Cardiac fibroblast (primary cell): ENCODE measurements around the gene RIMS4.
A peak's percentile ranks its signal among the peaks of the same experiment; 100 is the strongest.

Experiments
- DNase-seq, 2 donors: peaks; one replicate each; pipeline versions ENCODE4 v3.0.0 to v3.0.0-alpha.2; 2010; ENCODE audit warnings: low read depth in 2 of 2
- H3K4me3 ChIP-seq, 2 donors: replicated peaks in 1 of 2; 1 replicate in 1 of 2; 2 replicates in 1 of 2; pipeline ENCODE4 v1.5.1; 2011; ENCODE audit warnings: low read depth in 2 of 2, low read length in 2 of 2, mild to moderate bottlenecking in 2 of 2, moderate library complexity in 1 of 2
- CTCF ChIP-seq: IDR thresholded peaks from one replicate; pipeline ENCODE4 v1.5.1; 2011; ENCODE audit warnings: low read depth, mild to moderate bottlenecking, low read length, inconsistent platforms

Gene RIMS4

GRCh38 chr20:44738813-44739477 is 71.4 kb downstream of the RIMS4 start:
- peak; percentile 80 to 86 for DNase-seq
- no peak overlapping the region for H3K4me3 ChIP-seq
- no peak for TF ChIP-seq CTCF

- TF ChIP-seq CTCF = no peak
- H3K4me3 ChIP-seq = no peak overlapping the region
- no peak for DNase-seq
These were observed 73.2 kb downstream of the RIMS4 start for GRCh38 chr20:44737116-44737515.

- peak; percentile 90 to 94 for DNase-seq
- H3K4me3 ChIP-seq = no peak overlapping the region
- peak; percentile 5 for TF ChIP-seq CTCF
These were observed 74.0 kb downstream of the RIMS4 start for GRCh38 chr20:44736170-44737021.

GRCh38 chr20:44735816-44736169 is 74.6 kb downstream of the RIMS4 start:
- no peak overlapping the region for H3K4me3 ChIP-seq
- DNase-seq = no peak
- no peak for TF ChIP-seq CTCF

GRCh38 chr20:44734938-44735337 is 75.4 kb downstream of the RIMS4 start:
- DNase-seq = peak; percentile 76 to 85
- peak; percentile 18 for TF ChIP-seq CTCF
- H3K4me3 ChIP-seq = no peak overlapping the region

GRCh38 chr20:44733341-44734069 is 76.8 kb downstream of the RIMS4 start:
- peak; percentile 80 to 83 for DNase-seq
- H3K4me3 ChIP-seq = no peak overlapping the region

More at GRCh38 chr20:44733341-44734069, 76.8 kb downstream of the RIMS4 start:
- peak; percentile 95 for TF ChIP-seq CTCF
